ENCODE measurements around the gene DNAJB6. TPM values are rescaled to one million over a fixed set of nuclear protein-coding genes. Genes with fewer than 3 reads are reported as not detected.

The DNAJB6 gene
- total RNA-seq, 4 donors from 2014 or later = 152 to 230 (median 185) TPM

- no peak overlapping the region for H3K4me3 ChIP-seq
- no peaks in the 10 kb centered on the region for H3K4me1 ChIP-seq
- H3K27ac ChIP-seq = no peak overlapping the region
- H3K27me3 ChIP-seq = peaks cover 6% of the 10 kb centered on the region
- WGBS = 97% methylated on average over 7 of the region's 22 CpGs
- H3K9me3 ChIP-seq = no peaks in the 10 kb centered on the region
- no peaks in the 10 kb centered on the region for H3K36me3 ChIP-seq
- TF ChIP-seq CTCF (IDR thresholded peaks at IDR 0.05) (no peak), EP300 (IDR thresholded peaks at IDR 0.05) (no peak), POLR2AphosphoS5 (IDR thresholded peaks at IDR 0.05) (no peak), POLR2A (IDR thresholded peaks at IDR 0.05) (no peak)
- DNase-seq (ENCODE audit: low spot score in 2 of 2) = peak; percentile 19 to 38
Observed at GRCh38 chr7:157440346-157441022, 103.7 kb downstream of the DNAJB6 start.

- Histone ChIP-seq H3K4me3 (no peak overlapping the region), H3K4me1 (no peaks in the 10 kb centered on the region), H3K9me3 (no peaks in the 10 kb centered on the region), H3K36me3 (no peaks in the 10 kb centered on the region), H3K27ac (no peak overlapping the region), H3K27me3 (peaks cover 6% of the 10 kb centered on the region)
- DNase-seq (ENCODE audit: low spot score in 2 of 2) = peak in 1 of 2 donors; percentile 56
- TF ChIP-seq POLR2A (IDR thresholded peaks at IDR 0.05) (no peak), EP300 (IDR thresholded peaks at IDR 0.05) (no peak), CTCF (IDR thresholded peaks at IDR 0.05) (no peak), POLR2AphosphoS5 (IDR thresholded peaks at IDR 0.05) (no peak)
- 100% methylated on average over 9 of the region's 17 CpGs for WGBS
Observed at GRCh38 chr7:157441023-157441399, 104.2 kb downstream of the DNAJB6 start.

- Histone ChIP-seq H3K4me3 (no peak overlapping the region), H3K27me3 (peaks cover 6% of the 10 kb centered on the region), H3K27ac (no peak overlapping the region), H3K36me3 (no peaks in the 10 kb centered on the region), H3K9me3 (no peaks in the 10 kb centered on the region), H3K4me1 (no peaks in the 10 kb centered on the region)
- 98% methylated on average over 23 of the region's 23 CpGs for WGBS
- peak; percentile 36 to 59 for DNase-seq (ENCODE audit: low spot score in 2 of 2)
- TF ChIP-seq CTCF (IDR thresholded peaks at IDR 0.05) = no peak
- no peak for TF ChIP-seq EP300 (IDR thresholded peaks at IDR 0.05)
- TF ChIP-seq POLR2A (IDR thresholded peaks at IDR 0.05) = no peak
- no peak for TF ChIP-seq POLR2AphosphoS5 (IDR thresholded peaks at IDR 0.05)
Observed at GRCh38 chr7:157442456-157442855, 105.7 kb downstream of the DNAJB6 start.

- H3K9me3 ChIP-seq = no peaks in the 10 kb centered on the region
- H3K27ac ChIP-seq = no peak overlapping the region
- peaks cover 4% of the 10 kb centered on the region for H3K27me3 ChIP-seq
- no peak for TF ChIP-seq POLR2A (IDR thresholded peaks at IDR 0.05)
- no peak for TF ChIP-seq POLR2AphosphoS5 (IDR thresholded peaks at IDR 0.05)
- no peak for TF ChIP-seq EP300 (IDR thresholded peaks at IDR 0.05)
- no peak for TF ChIP-seq CTCF (IDR thresholded peaks at IDR 0.05)
- WGBS = 91% methylated on average over 16 of the region's 42 CpGs
- no peak overlapping the region for H3K4me3 ChIP-seq
- no peaks in the 10 kb centered on the region for H3K36me3 ChIP-seq
- DNase-seq (ENCODE audit: low spot score in 2 of 2) = peak; percentile 52 to 79
- H3K4me1 ChIP-seq = no peaks in the 10 kb centered on the region
Observed at GRCh38 chr7:157442993-157443831, 106.4 kb downstream of the DNAJB6 start.

Data from suprapubic skin (tissue), 4 donors.